Smooth muscle cell (in vitro differentiated cells): ENCODE data around the gene RNF17. TPM values are rescaled to one million over a fixed set of nuclear protein-coding genes. Genes with fewer than 3 reads are reported as not detected.

Source experiments
- DNase-seq: peaks from one replicate; lab custom pipeline; 2025; ENCODE audit not compliant: unreplicated experiment; lab: John Stamatoyannopoulos, UW
- H2AFZ ChIP-seq: fragments of 200-600 bp; sonication (generic); 2 replicates; pipeline ENCODE4 v1.6.0; 2016; ENCODE audit warnings: antibody characterized with exemption, low read depth, mild to moderate bottlenecking
- H3F3A ChIP-seq: fragments of 200-600 bp; sonication (generic); 2 replicates; pipeline ENCODE4 v1.6.0; 2017; ENCODE audit warnings: antibody characterized with exemption, low read depth
- H3K27ac ChIP-seq: fragments of 200-600 bp; sonication (generic); 2 replicates; pipeline ENCODE4 v1.5.1; 2016; ENCODE audit warnings: low read depth, mild to moderate bottlenecking
- H3K27me3 ChIP-seq: fragments of 200-600 bp; sonication (generic); 2 replicates; pipeline ENCODE4 v1.6.1; 2016; ENCODE audit warnings: low read depth, mild to moderate bottlenecking
- H3K36me3 ChIP-seq: fragments of 200-600 bp; sonication (generic); 2 replicates; pipeline ENCODE4 v1.5.1; 2016; ENCODE audit warnings: low read depth
- H3K4me1 ChIP-seq: fragments of 200-600 bp; sonication (generic); 2 replicates; pipeline ENCODE4 v1.5.1; 2016; ENCODE audit warnings: low read depth
- H3K4me2 ChIP-seq: fragments of 200-600 bp; sonication (generic); 2 replicates; pipeline ENCODE4 v1.6.0; 2016; ENCODE audit warnings: mild to moderate bottlenecking
- H3K4me3 ChIP-seq: fragments of 200-600 bp; sonication (generic); 2 replicates; pipeline ENCODE4 v1.5.1; 2016; ENCODE audit warnings: mild to moderate bottlenecking
- H3K79me2 ChIP-seq: fragments of 200-600 bp; sonication (generic); 2 replicates; pipeline ENCODE4 v1.6.0; 2016; ENCODE audit warnings: low read depth, mild to moderate bottlenecking
- H3K9ac ChIP-seq: fragments of 200-600 bp; sonication (generic); 2 replicates; pipeline ENCODE4 v1.6.0; 2016; ENCODE audit warnings: low read depth
- H3K9me3 ChIP-seq: fragments of 200-600 bp; sonication (generic); replicated peaks from 2 replicates; pipeline ENCODE4 v1.5.1; 2016; ENCODE audit warnings: low read depth
- H4K20me1 ChIP-seq: fragments of 200-600 bp; sonication (generic); 2 replicates; pipeline ENCODE4 v1.6.0; 2016; ENCODE audit warnings: low read depth
- CTCF ChIP-seq: fragments of 200-600 bp; sonication (generic); IDR thresholded peaks from 2 replicates; pipeline ENCODE4 v1.5.1; 2017; ENCODE audit warnings: borderline replicate concordance, mild to moderate bottlenecking, antibody characterized with exemption; ENCODE audit not compliant: insufficient read depth, poor library complexity, severe bottlenecking
- WGBS: methylation state at CpG from one replicate; pipeline ENCODE4 v1.1.7; 2016; ENCODE audit warnings: low lambda C conversion rate; 5-methylcytosine and 5-hydroxymethylcytosine counted together
- polyA plus RNA-seq: library from polyadenylated mRNA; unstranded; fragments of >200 nt; fragmentation: Nextera tagmentation; extraction: Ambion mirVana; gene quantifications from 2 replicates; pipeline ENCODE4 v1.2.1, GENCODE V29; 2016
- total RNA-seq: library from RNA; depleted of rRNA; stranded (reverse); fragments of >200 nt; gene quantifications from 2 replicates; pipeline ENCODE4 v1.2.3, GENCODE V29; 2014

Gene RNF17
- total and polyA plus RNA-seq, 2 experiments from 2014 or later: not detected

DNA sequence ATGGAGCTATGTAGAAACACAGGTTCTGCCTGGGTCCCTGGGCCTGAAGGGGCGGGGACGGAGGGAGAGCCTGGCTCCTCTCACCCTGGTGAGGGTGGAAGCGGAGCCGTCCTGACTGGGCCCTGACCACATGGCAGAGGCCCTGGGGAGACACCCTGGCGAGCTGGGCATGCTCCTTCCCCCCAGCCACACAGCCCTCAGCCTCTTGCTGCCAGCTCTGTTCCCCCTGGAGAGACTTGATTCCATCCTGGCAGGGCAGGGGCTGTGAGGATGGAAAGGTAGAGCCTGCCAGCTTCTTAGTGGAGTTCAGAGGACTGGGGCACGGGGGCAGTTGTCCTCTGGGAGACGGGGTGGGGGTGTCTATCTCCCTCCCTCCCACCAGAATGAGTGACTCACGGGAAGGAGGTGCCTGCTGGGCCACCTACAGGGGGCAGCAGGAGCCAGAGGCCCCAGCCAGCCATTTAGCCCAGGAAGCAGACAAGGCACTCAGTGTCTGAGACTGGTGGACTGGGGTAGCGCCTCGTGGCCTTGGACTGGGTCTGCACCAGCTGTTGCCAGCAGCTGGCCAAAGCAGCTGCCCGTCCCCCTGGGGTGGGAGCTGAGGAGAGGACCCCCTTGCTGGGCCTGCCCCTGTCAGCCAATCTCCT lies 22.8 kb upstream of the RNF17 start:
- 76% methylated on average over 11 of the region's 11 CpGs for WGBS

GRCh38 chr13:24741791-24742190 lies 22.2 kb upstream of the RNF17 start:
- H3K79me2 ChIP-seq: no peaks in the 10 kb centered on the region
- no peak overlapping the region for H3K27ac ChIP-seq
- H3K9me3 ChIP-seq: no peaks in the 10 kb centered on the region
- no peak overlapping the region for H3K4me2 ChIP-seq
- DNase-seq: no peak
- no peak overlapping the region for H2AFZ ChIP-seq
- H3K4me3 ChIP-seq: no peak overlapping the region
- no peak overlapping the region for H3K9ac ChIP-seq
- peaks cover 8% of the 10 kb centered on the region for H3K4me1 ChIP-seq
- no peaks in the 10 kb centered on the region for H4K20me1 ChIP-seq
- TF ChIP-seq CTCF: no peak
- peaks cover 39% of the 10 kb centered on the region for H3K27me3 ChIP-seq
- WGBS: 88% methylated on average over 8 of the region's 8 CpGs
- H3F3A ChIP-seq: no peaks in the 10 kb centered on the region
- no peaks in the 10 kb centered on the region for H3K36me3 ChIP-seq

More for the DNA sequence above, 22.8 kb upstream of the RNF17 start:
- H3K79me2 ChIP-seq: no peaks in the 10 kb centered on the region
- peaks cover 3% of the 10 kb centered on the region for H3K4me1 ChIP-seq
- no peaks in the 10 kb centered on the region for H3F3A ChIP-seq
- H3K27ac ChIP-seq: no peak overlapping the region
- H3K9me3 ChIP-seq: no peaks in the 10 kb centered on the region
- H3K27me3 ChIP-seq: peaks cover 33% of the 10 kb centered on the region
- no peaks in the 10 kb centered on the region for H3K36me3 ChIP-seq
- H3K4me3 ChIP-seq: no peak overlapping the region
- no peaks in the 10 kb centered on the region for H4K20me1 ChIP-seq
- no peak overlapping the region for H3K9ac ChIP-seq
- no peak for DNase-seq
- TF ChIP-seq CTCF: peak; percentile 24
- no peak overlapping the region for H3K4me2 ChIP-seq
- H2AFZ ChIP-seq: no peak overlapping the region

- Histone ChIP-seq H3K27me3 (peaks cover 44% of the 10 kb centered on the region), H3K36me3 (no peaks in the 10 kb centered on the region), H3K79me2 (no peaks in the 10 kb centered on the region), H4K20me1 (no peaks in the 10 kb centered on the region), H3K27ac (no peak overlapping the region), H3K4me1 (peaks cover 12% of the 10 kb centered on the region), H3K4me3 (no peak overlapping the region), H3F3A (no peaks in the 10 kb centered on the region), H3K9ac (no peak overlapping the region), H3K9me3 (no peaks in the 10 kb centered on the region), H3K4me2 (no peak overlapping the region), H2AFZ (no peak overlapping the region)
- TF ChIP-seq CTCF: no peak
- DNase-seq: no peak
- 58% methylated on average over 6 of the region's 6 CpGs for WGBS
Observed at GRCh38 chr13:24742294-24742693, 21.7 kb upstream of the RNF17 start.

DNA sequence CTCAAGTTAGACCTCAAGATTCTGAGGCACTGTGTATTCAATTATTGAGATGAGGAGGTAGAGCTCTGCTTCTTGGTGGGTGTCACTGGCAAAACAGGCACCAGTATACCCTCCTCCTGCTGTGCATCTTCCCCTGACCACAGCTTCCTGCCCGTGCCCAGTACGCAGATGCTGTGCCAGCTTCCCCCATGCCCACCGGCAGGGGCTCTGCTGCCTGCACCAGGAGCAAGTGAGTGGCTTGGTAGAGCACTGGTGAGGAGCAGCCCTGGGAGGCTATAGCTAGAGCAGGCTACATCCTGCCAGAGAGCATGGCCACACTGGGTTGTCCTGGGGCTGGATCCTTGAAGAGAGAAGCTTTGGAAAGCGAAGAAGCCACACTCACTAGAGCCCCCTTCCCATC lies 21.0 kb upstream of the RNF17 start:
- H3K4me1 ChIP-seq: peaks cover 13% of the 10 kb centered on the region
- H3K27me3 ChIP-seq: peaks cover 51% of the 10 kb centered on the region
- no peaks in the 10 kb centered on the region for H3F3A ChIP-seq
- H3K4me3 ChIP-seq: no peak overlapping the region
- no peak for TF ChIP-seq CTCF
- H2AFZ ChIP-seq: no peak overlapping the region
- H4K20me1 ChIP-seq: no peaks in the 10 kb centered on the region
- WGBS: 87% methylated on average over 4 of the region's 4 CpGs
- no peak overlapping the region for H3K27ac ChIP-seq
- no peaks in the 10 kb centered on the region for H3K79me2 ChIP-seq
- H3K9me3 ChIP-seq: no peaks in the 10 kb centered on the region
- no peak overlapping the region for H3K4me2 ChIP-seq
- H3K36me3 ChIP-seq: no peaks in the 10 kb centered on the region
- DNase-seq: no peak
- no peak overlapping the region for H3K9ac ChIP-seq
